T follicular helper cell (primary cell): ENCODE data around the gene CYLC1.

ENCODE experiments used
- DNase-seq: peaks from one replicate; pipeline ENCODE4 v3.0.0-alpha.2; 2020; ENCODE audit warnings: low read depth
- total RNA-seq, 2 experiments: gene quantifications; one replicate each; lab custom pipeline; 2026; lab: John Stamatoyannopoulos, UW

Gene CYLC1, protein sequence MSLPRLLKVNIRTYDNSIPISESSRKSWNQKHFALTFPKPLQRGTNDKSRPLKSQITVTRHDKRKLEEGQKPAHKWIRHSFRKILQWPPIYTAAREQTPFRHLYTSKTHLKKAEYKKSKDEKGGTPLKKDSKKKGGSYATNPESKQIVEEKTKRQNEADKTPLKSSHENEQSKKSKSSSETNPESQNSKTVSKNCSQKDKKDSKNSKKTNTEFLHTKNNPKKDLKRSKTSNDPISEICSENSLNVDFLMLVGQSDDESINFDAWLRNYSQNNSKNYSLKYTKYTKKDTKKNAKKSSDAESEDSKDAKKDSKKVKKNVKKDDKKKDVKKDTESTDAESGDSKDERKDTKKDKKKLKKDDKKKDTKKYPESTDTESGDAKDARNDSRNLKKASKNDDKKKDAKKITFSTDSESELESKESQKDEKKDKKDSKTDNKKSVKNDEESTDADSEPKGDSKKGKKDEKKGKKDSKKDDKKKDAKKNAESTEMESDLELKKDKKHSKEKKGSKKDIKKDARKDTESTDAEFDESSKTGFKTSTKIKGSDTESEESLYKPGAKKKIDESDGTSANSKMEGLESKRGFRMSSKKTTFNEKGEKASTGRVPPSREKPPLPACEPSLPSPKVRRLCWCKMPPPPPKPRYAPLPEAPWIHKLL
- 0 reads per million in 2 experiments for total RNA-seq

DNA sequence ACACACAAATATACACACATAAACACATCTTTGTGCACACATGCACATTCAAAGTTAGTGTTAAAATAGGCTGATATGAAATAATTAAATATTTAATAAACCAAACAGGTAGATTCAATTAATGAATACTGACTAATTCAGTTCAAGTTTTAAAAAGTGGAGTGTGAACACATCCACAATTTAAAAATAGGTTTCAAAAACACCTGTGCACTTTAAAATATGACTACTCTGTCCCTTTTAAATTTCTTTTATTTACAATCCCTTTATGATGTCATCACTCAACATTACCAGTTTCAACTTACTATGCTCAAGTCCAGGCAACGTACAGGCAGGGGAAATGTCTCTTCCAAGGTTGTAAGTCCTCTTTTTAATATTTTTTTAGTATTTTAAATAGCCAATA, at the start of gene CYLC1:
TSS of gene CYLC1 (plus strand) at position 301 of the 400 bp plus-strand sequence. CDS start at position 338, 37 bp downstream.
- no peak for DNase-seq

GRCh38 chrX:83819304-83819703, 41.6 kb upstream of the CYLC1 start:
- no peak for DNase-seq

DNA sequence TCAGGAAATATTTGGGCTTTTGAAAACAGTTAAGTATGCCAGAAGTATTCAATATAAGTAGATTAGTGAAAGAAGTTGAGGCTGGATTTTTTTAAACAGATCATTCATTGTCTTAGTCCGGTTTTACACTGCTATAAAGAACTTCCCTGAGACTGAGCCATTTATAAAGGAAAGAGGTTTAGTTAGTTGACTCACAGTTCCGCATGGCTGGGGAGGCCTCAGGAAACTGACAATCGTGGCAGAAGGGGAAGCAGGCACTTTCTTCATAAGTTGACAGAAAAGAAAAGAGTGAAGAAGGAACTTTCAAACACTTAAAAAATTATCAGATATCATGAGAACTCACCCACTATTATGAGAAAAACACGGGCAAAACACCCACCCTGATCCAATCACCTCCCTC, 31.1 kb upstream of the CYLC1 start:
- no peak for DNase-seq

GRCh38 chrX:83845397-83845796, 15.5 kb upstream of the CYLC1 start:
- no peak for DNase-seq

GRCh38 chrX:83847339-83847738, 13.6 kb upstream of the CYLC1 start:
- no peak for DNase-seq

DNA sequence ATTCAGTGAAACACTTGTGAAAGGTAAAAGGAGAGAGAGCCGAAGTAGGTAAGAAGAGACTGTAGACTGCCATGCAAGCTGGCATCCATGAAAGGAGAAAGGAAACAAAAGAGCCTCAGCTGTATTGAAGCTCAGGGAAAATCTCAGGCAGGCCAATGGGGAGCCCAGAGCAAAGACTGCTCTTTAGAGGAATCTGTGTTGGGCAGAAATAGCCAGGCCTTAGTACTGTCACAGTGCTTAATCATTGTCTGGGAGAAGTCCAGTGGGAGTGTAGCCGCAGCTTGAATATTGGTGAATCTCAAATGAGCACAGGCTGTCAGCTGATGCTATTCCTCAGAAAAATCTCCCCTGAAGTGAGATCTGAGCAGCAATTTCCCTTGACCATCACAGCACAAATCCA, 27.6 kb downstream of the CYLC1 start:
- no peak for DNase-seq

GRCh38 chrX:83892433-83892832, 31.5 kb downstream of the CYLC1 start:
- no peak for DNase-seq

- DNase-seq: no peak
Observed at GRCh38 chrX:83906921-83907320, 46.0 kb downstream of the CYLC1 start.

DNA sequence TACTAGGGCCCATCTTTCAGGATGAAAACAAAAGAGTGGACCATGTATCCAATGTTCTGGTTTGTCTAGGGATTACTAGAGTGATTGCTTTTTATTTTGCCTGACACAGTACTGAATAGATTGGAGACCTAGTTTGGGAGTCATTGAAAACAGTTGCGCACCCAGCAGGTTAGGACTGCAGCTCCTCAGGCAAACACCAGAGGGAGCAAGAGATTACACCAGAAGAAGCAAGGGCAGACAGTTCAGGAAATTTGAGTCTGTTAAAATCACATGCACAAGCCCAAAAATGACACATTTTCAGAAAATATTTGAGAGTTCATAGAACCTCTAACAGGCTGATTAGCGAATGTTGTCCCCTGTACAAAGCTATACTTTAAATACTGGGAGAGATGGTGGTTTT, 55.6 kb downstream of the CYLC1 start:
- DNase-seq: no peak

DNA sequence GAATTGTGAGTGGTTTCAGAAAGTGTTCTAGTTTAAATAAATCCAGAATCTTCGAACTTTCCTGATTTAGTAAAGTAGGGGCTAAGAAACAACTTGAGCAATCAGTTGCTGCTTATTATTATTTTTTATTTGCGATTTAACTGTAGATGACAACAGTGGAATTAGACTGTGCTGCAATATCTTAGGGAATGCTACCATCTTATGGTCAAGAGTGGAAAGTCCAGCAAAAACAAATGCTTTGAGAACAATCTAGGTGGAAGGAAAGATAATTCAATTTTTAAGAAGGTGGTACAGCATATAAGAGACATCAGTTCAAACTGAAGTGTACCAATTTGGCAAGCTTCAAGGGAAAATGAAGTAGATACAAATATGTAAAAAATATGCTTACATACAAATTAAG, 73.3 kb downstream of the CYLC1 start:
- DNase-seq: no peak
